Lower leg skin (tissue), 3 donors: Measurements from ENCODE around the gene L3MBTL3.

ENCODE experiments used
- POLR2A ChIP-seq, 2 donors: fragments of 450-650 bp; IDR thresholded peaks; one replicate each; pipeline ENCODE4 v1.6.1; 2016 to 2017; ENCODE audit warnings: antibody characterized with exemption in 2 of 2, mild to moderate bottlenecking in 1 of 2, moderate library complexity in 1 of 2
- TF ChIP-seq, protein P1 (sequence below), 3 donors: fragments of 450-650 bp; IDR thresholded peaks; one replicate each; pipeline ENCODE4 v1.5.1; 2016; ENCODE audit warnings: antibody characterized with exemption in 3 of 3, mild to moderate bottlenecking in 3 of 3, moderate library complexity in 2 of 3

- TF ChIP-seq POLR2A (IDR thresholded peaks at IDR 0.05) = no peak
- TF ChIP-seq, protein P1, sequence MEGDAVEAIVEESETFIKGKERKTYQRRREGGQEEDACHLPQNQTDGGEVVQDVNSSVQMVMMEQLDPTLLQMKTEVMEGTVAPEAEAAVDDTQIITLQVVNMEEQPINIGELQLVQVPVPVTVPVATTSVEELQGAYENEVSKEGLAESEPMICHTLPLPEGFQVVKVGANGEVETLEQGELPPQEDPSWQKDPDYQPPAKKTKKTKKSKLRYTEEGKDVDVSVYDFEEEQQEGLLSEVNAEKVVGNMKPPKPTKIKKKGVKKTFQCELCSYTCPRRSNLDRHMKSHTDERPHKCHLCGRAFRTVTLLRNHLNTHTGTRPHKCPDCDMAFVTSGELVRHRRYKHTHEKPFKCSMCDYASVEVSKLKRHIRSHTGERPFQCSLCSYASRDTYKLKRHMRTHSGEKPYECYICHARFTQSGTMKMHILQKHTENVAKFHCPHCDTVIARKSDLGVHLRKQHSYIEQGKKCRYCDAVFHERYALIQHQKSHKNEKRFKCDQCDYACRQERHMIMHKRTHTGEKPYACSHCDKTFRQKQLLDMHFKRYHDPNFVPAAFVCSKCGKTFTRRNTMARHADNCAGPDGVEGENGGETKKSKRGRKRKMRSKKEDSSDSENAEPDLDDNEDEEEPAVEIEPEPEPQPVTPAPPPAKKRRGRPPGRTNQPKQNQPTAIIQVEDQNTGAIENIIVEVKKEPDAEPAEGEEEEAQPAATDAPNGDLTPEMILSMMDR (IDR thresholded peaks at IDR 0.05) = no peak
Measured at GRCh38 chr6:130147111-130147510, 128.7 kb downstream of the L3MBTL3 start.
